Heart right ventricle (tissue), 16 donors: ENCODE data around the gene LRP2. TPM values are rescaled to one million over a fixed set of nuclear protein-coding genes. Genes with fewer than 3 reads are reported as not detected.

Experiments used
- ATAC-seq, 8 donors: fragments of 200-7000 bp; cut with Tn5 transposase; one replicate each; pipeline ENCODE4 v1.9.1; 2020; ENCODE audit warnings: mild to moderate bottlenecking in 8 of 8, moderate library complexity in 8 of 8, moderate number of reproducible peaks in 1 of 8
- DNase-seq, 2 donors: peaks; one replicate each; pipeline ENCODE4 v3.0.0-alpha.2; 2020
- H3K27ac ChIP-seq, 10 donors: fragments of 200-600 bp; sonication (generic) in 2 of 10; one replicate each; pipeline versions ENCODE4 v1.5.0 to v1.8.0; 2020 to 2022; ENCODE audit warnings: mild to moderate bottlenecking in 3 of 10
- H3K27me3 ChIP-seq, 7 donors: fragments of 200-600 bp; one replicate each; pipeline ENCODE4 v1.8.0; 2021 to 2022; ENCODE audit warnings: mild to moderate bottlenecking in 2 of 7
- H3K36me3 ChIP-seq, 9 donors: fragments of 200-600 bp; sonication (generic) in 1 of 9; one replicate each; pipeline versions ENCODE4 v1.5.0 to v1.8.0; 2020 to 2022; ENCODE audit warnings: mild to moderate bottlenecking in 2 of 9
- H3K4me1 ChIP-seq, 9 donors: fragments of 200-600 bp; sonication (generic) in 1 of 9; one replicate each; pipeline versions ENCODE4 v1.5.0 to v1.8.0; 2020 to 2022; ENCODE audit warnings: mild to moderate bottlenecking in 4 of 9
- H3K4me3 ChIP-seq, 10 donors: fragments of 200-600 bp; sonication (generic) in 2 of 10; one replicate each; pipeline versions ENCODE4 v1.5.0 to v1.8.0; 2020 to 2022; ENCODE audit warnings: mild to moderate bottlenecking in 7 of 10, moderate library complexity in 2 of 10
- H3K9me3 ChIP-seq, 11 donors: fragments of 200-600 bp in 10 of 11; sonication (generic) in 2 of 11; one replicate each; pipeline versions ENCODE4 v1.5.0 to v1.8.0; 2013 to 2022; ENCODE audit warnings: mild to moderate bottlenecking in 2 of 11, control low read depth in 1 of 11, moderate library complexity in 1 of 11
- WGBS, 2 donors: extraction: QIAGEN DNeasy Blood & Tissue Kit; methylation state at CpG; one replicate each; pipeline ENCODE4 v1.1.7; 2013; ENCODE audit warnings: inconsistent platforms in 1 of 2; 5-methylcytosine and 5-hydroxymethylcytosine counted together
- intact Hi-C, 10 donors: fragments of 100-400 bp; cut with DNase I; formaldehyde crosslinking; loops; one replicate each; pipeline versions ENCODE4 v1.11.1 to v1.14.2; 2022
- polyA plus RNA-seq, 2 donors: library from polyadenylated mRNA; stranded (reverse); fragments of 200-250 nt; gene quantifications; one replicate each; pipeline ENCODE4 v1.2.3, GENCODE V29; 2013
- total RNA-seq, 10 donors: library from RNA; stranded (reverse); fragmentation: NEBNext Ultra II Directional in 3 of 10; extraction: Animal tissue kit (Norgen Biotek cat#: 25700) in 3 of 10; gene quantifications; one replicate each; pipeline versions ENCODE4 v1.2.1 to v1.2.4, GENCODE V29; 2021 to 2023
- TF ChIP-seq, protein P1 (sequence below), 9 donors: fragments of 200-600 bp; sonication (generic) in 2 of 9; IDR thresholded peaks; one replicate each; pipeline versions ENCODE4 v1.5.0 to v1.8.0; 2021 to 2022; ENCODE audit warnings: antibody characterized with exemption in 9 of 9, mild to moderate bottlenecking in 5 of 9, moderate library complexity in 1 of 9
- donor health status: Arrhythmogenic right ventricular cardiomyopathy.
- donor health status: ischemic (EF 13 %, LVEDD 7.1; RV severe dilation, severe dysfunction).
- donor health status: healthy with polysubstance abuse.
- donor health status: DM: no; HTN: yes; CAD: no.
- donor health status: DM: no; HTN: no; CAD: no.
- donor health status: ischemic (EF 25% LVEDD 6.9; RV normal size, moderate dysfunction).
- donor health status: ischemic (EF 25% LVEDD 5.7; RV mildly dilated, moderate dysfunction).
- donor health status: healthy.
- donor health status: DM: yes; HTN: yes; CAD: no.
- donor health status: Ischemic cardiomyopathy.
- donor health status: ischemic (EF 35%, LVEDD 5.7; RV mildly dilated, moderate dysfunction).
- donor health status: nonischemic (EF 11% LVEDD 7.7; RV severe dilation, severe dysfunction).
- donor health status: DM: yes; HTN: yes; CAD: no.
- donor health status: PGD.
- donor health status: ischemic (EF 29% LVEDD 5.4; RV normal size, mild dysfunction).
- donor health status: nonischemic (EF 23%, LVEDD 6.1; RV moderate dilation, normal function).

LRP2 gene
- total and polyA plus RNA-seq, 12 donors, result 0.06 to 1.3 (median 0.27) TPM; not detected in 8

GRCh38 chr2:169116327-169116726 is 246.0 kb downstream of the LRP2 start:
- DNase-seq, result no peak
- Histone ChIP-seq H3K27ac (peak overlapping the region in 1 of 10 donors; percentile 60), H3K4me3 (no peak overlapping the region), H3K4me1 (peaks cover 0 to 36% (median 10%) of the 10 kb centered on the region in 9 donors), H3K27me3 (peaks cover 0 to 3% (median 0%) of the 10 kb centered on the region in 7 donors), H3K9me3 (no peaks in the 10 kb centered on the region), H3K36me3 (no peaks in the 10 kb centered on the region)
- TF ChIP-seq, protein P1, sequence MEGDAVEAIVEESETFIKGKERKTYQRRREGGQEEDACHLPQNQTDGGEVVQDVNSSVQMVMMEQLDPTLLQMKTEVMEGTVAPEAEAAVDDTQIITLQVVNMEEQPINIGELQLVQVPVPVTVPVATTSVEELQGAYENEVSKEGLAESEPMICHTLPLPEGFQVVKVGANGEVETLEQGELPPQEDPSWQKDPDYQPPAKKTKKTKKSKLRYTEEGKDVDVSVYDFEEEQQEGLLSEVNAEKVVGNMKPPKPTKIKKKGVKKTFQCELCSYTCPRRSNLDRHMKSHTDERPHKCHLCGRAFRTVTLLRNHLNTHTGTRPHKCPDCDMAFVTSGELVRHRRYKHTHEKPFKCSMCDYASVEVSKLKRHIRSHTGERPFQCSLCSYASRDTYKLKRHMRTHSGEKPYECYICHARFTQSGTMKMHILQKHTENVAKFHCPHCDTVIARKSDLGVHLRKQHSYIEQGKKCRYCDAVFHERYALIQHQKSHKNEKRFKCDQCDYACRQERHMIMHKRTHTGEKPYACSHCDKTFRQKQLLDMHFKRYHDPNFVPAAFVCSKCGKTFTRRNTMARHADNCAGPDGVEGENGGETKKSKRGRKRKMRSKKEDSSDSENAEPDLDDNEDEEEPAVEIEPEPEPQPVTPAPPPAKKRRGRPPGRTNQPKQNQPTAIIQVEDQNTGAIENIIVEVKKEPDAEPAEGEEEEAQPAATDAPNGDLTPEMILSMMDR (IDR thresholded peaks at IDR 0.05), result no peak
- peak in 7 of 8 donors; percentile 33 to 86 (median 54) for ATAC-seq
- WGBS, 2 donors, result 14 to 16% methylated on average over 2 of the region's 2 CpGs
- intact Hi-C loops, result loop anchor here in 1 of 10 donors (10.0 kb wide), 1 partner anchor 278 kb away; no protein-coding TSS in a partner anchor

DNA sequence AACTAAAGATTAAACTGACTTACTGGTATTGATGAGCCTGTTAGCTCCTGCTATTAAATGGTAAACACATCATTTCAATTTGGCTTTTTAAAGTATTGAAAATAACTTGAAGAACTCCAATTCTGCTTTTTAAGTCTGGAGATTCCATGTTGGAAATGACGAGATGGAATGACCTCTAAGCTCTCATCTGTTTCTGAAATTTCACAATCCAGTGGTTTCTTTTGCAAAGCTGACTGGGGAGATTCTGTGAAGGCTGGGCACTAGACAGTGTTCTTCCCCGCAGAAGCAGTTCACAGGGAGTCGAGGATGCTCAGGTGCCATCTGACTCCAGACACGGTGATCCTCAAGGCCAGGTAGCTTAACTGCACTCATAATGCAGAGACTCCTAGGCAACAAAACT is 248.3 kb downstream of the LRP2 start:
- H3K27me3 ChIP-seq, result no peaks in the 10 kb centered on the region
- H3K4me1 ChIP-seq, result peaks cover 0 to 35% (median 10%) of the 10 kb centered on the region in 9 donors
- intact Hi-C loops, result loop anchor here in 2 of 10 donors (5.0 to 10.0 kb wide), 2 partner anchors 163 to 281 kb away; no protein-coding TSS in a partner anchor
- TF ChIP-seq, protein P1 (IDR thresholded peaks at IDR 0.05), result no peak
- ATAC-seq, result no peak
- no peak for DNase-seq
- no peaks in the 10 kb centered on the region for H3K36me3 ChIP-seq
- no peak overlapping the region for H3K27ac ChIP-seq
- H3K9me3 ChIP-seq, result no peaks in the 10 kb centered on the region
- WGBS, 2 donors, result 92 to 93% methylated on average over 4 of the region's 4 CpGs
- H3K4me3 ChIP-seq, result no peak overlapping the region

- intact Hi-C loops, result loop anchor here in 2 of 10 donors (5.0 to 10.0 kb wide), 2 partner anchors 164 to 282 kb away; no protein-coding TSS in a partner anchor
- Histone ChIP-seq H3K36me3 (no peaks in the 10 kb centered on the region), H3K4me3 (no peak overlapping the region), H3K27me3 (no peaks in the 10 kb centered on the region), H3K4me1 (peaks cover 0 to 33% (median 7%) of the 10 kb centered on the region in 9 donors), H3K27ac (no peak overlapping the region), H3K9me3 (no peaks in the 10 kb centered on the region)
- ATAC-seq (no peak), DNase-seq (no peak)
- TF ChIP-seq, protein P1 (IDR thresholded peaks at IDR 0.05), result no peak
- 83 to 89% methylated on average over 6 of the region's 6 CpGs for WGBS, 2 donors
Measured at GRCh38 chr2:169112841-169113240, 249.5 kb downstream of the LRP2 start.

- intact Hi-C loops, result loop anchor here in 2 of 10 donors (2.0 to 10.0 kb wide), 3 partner anchors 30 to 284 kb away; no protein-coding TSS in a partner anchor
- Histone ChIP-seq H3K4me1 (peaks cover 0 to 42% (median 0%) of the 10 kb centered on the region in 9 donors), H3K9me3 (no peaks in the 10 kb centered on the region), H3K27ac (no peak overlapping the region), H3K36me3 (no peaks in the 10 kb centered on the region), H3K27me3 (no peaks in the 10 kb centered on the region), H3K4me3 (no peak overlapping the region)
- TF ChIP-seq, protein P1 (IDR thresholded peaks at IDR 0.05), result no peak
- WGBS, 2 donors, result 52 to 62% methylated on average over 18 of the region's 18 CpGs
- DNase-seq (no peak), ATAC-seq (no peak)
Measured at GRCh38 chr2:169110916-169111315, 251.4 kb downstream of the LRP2 start.
